Mucosa of rectum (tissue), 2 donors: ENCODE results near the gene KISS1.

Source experiments
- H3K27ac ChIP-seq, 2 donors: one replicate each; pipeline ENCODE4 v1.7.0; 2013; ENCODE audit warnings: inconsistent platforms in 2 of 2, low read depth in 2 of 2, low read length in 2 of 2
- H3K27me3 ChIP-seq, 2 donors: one replicate each; pipeline ENCODE4 v1.7.0; 2013; ENCODE audit warnings: low read length in 2 of 2; ENCODE audit not compliant: control insufficient read depth in 2 of 2, insufficient read depth in 2 of 2
- H3K36me3 ChIP-seq, 2 donors: one replicate each; pipeline ENCODE4 v1.7.0; 2013; ENCODE audit warnings: low read length in 2 of 2; ENCODE audit not compliant: control insufficient read depth in 2 of 2, insufficient read depth in 2 of 2
- H3K4me1 ChIP-seq, 2 donors: one replicate each; pipeline ENCODE4 v1.7.0; 2013; ENCODE audit warnings: low read length in 2 of 2, mild to moderate bottlenecking in 1 of 2; ENCODE audit not compliant: control insufficient read depth in 2 of 2, insufficient read depth in 2 of 2
- H3K4me3 ChIP-seq, 2 donors: one replicate each; pipeline ENCODE4 v1.7.0; 2013; ENCODE audit warnings: low read length in 2 of 2
- H3K9ac ChIP-seq, 2 donors: one replicate each; pipeline ENCODE4 v1.7.0; 2013; ENCODE audit warnings: low read length in 2 of 2, low read depth in 1 of 2, mild to moderate bottlenecking in 1 of 2
- H3K9me3 ChIP-seq, 2 donors: one replicate each; pipeline ENCODE4 v1.7.0; 2013; ENCODE audit warnings: low read length in 2 of 2; ENCODE audit not compliant: control insufficient read depth in 2 of 2
- donor health status: healthy.
- donor health status: Normal muscosa, but diverticular disease.

The KISS1 gene

GRCh38 chr1:204150702-204151551, 45.4 kb downstream of the KISS1 start:
- peak overlapping the region; percentile 32 to 34 for H3K27ac ChIP-seq

GRCh38 chr1:204149635-204150565, 46.4 kb downstream of the KISS1 start:
- peaks cover 0 to 8% of the 10 kb centered on the region in 2 donors for H3K4me1 ChIP-seq
- H3K9ac ChIP-seq = no peak overlapping the region
- H3K9me3 ChIP-seq = no peaks in the 10 kb centered on the region
- no peak overlapping the region for H3K4me3 ChIP-seq
- peaks cover 7 to 14% of the 10 kb centered on the region in 2 donors for H3K27me3 ChIP-seq
- H3K27ac ChIP-seq = no peak overlapping the region
- no peaks in the 10 kb centered on the region for H3K36me3 ChIP-seq

More at GRCh38 chr1:204150702-204151551, 45.4 kb downstream of the KISS1 start:
- Histone ChIP-seq H3K4me3 (peak overlapping the region; percentile 49 to 52), H3K27me3 (peaks cover 7 to 14% of the 10 kb centered on the region in 2 donors), H3K9ac (peak overlapping the region in 1 of 2 donors; percentile 56), H3K9me3 (no peaks in the 10 kb centered on the region), H3K36me3 (no peaks in the 10 kb centered on the region), H3K4me1 (peaks cover 0 to 8% of the 10 kb centered on the region in 2 donors)

- Histone ChIP-seq H3K36me3 (no peaks in the 10 kb centered on the region), H3K9ac (no peak overlapping the region), H3K4me3 (no peak overlapping the region), H3K9me3 (no peaks in the 10 kb centered on the region), H3K27ac (no peak overlapping the region), H3K4me1 (peaks cover 0 to 8% of the 10 kb centered on the region in 2 donors), H3K27me3 (peaks cover 9 to 14% of the 10 kb centered on the region in 2 donors)
Observed at GRCh38 chr1:204149107-204149506, 47.2 kb downstream of the KISS1 start.

- H3K9me3 ChIP-seq = no peaks in the 10 kb centered on the region
- H3K9ac ChIP-seq = no peak overlapping the region
- H3K27ac ChIP-seq = no peak overlapping the region
- peaks cover 0 to 8% of the 10 kb centered on the region in 2 donors for H3K4me1 ChIP-seq
- no peak overlapping the region for H3K4me3 ChIP-seq
- H3K27me3 ChIP-seq = peaks cover 7 to 13% of the 10 kb centered on the region in 2 donors
- H3K36me3 ChIP-seq = no peaks in the 10 kb centered on the region
Observed at GRCh38 chr1:204147406-204148383, 48.6 kb downstream of the KISS1 start.

- H3K27ac ChIP-seq = no peak overlapping the region
- H3K4me1 ChIP-seq = peaks cover 0 to 3% of the 10 kb centered on the region in 2 donors
Observed at GRCh38 chr1:204146965-204147364, 49.3 kb downstream of the KISS1 start.

GRCh38 chr1:204146309-204146708, 50.0 kb downstream of the KISS1 start:
- H3K4me3 ChIP-seq = no peak overlapping the region
- no peak overlapping the region for H3K9ac ChIP-seq
- no peak overlapping the region for H3K27ac ChIP-seq
- no peaks in the 10 kb centered on the region for H3K36me3 ChIP-seq
- H3K27me3 ChIP-seq = peaks cover 2 to 8% of the 10 kb centered on the region in 2 donors
- no peaks in the 10 kb centered on the region for H3K9me3 ChIP-seq
- peaks cover 0 to under 1% of the 10 kb centered on the region in 2 donors for H3K4me1 ChIP-seq

More at GRCh38 chr1:204146965-204147364, 49.3 kb downstream of the KISS1 start:
- Histone ChIP-seq H3K36me3 (no peaks in the 10 kb centered on the region), H3K9me3 (no peaks in the 10 kb centered on the region), H3K27me3 (peaks cover 2 to 9% of the 10 kb centered on the region in 2 donors), H3K9ac (no peak overlapping the region), H3K4me3 (no peak overlapping the region)

- Histone ChIP-seq H3K9me3 (no peaks in the 10 kb centered on the region), H3K27me3 (peaks cover 1 to 2% of the 10 kb centered on the region in 2 donors), H3K27ac (no peak overlapping the region), H3K4me1 (no peaks in the 10 kb centered on the region), H3K9ac (no peak overlapping the region), H3K4me3 (no peak overlapping the region), H3K36me3 (no peaks in the 10 kb centered on the region)
Observed at GRCh38 chr1:204145033-204145504, 51.2 kb downstream of the KISS1 start.

GRCh38 chr1:204143276-204144041, 52.8 kb downstream of the KISS1 start:
- Histone ChIP-seq H3K27me3 (peaks cover 0 to 2% of the 10 kb centered on the region in 2 donors), H3K4me3 (no peak overlapping the region), H3K4me1 (no peaks in the 10 kb centered on the region), H3K36me3 (no peaks in the 10 kb centered on the region), H3K27ac (no peak overlapping the region), H3K9me3 (no peaks in the 10 kb centered on the region), H3K9ac (no peak overlapping the region)
